ENCODE results near the gene TRIM69.

TRIM69 gene

DNA sequence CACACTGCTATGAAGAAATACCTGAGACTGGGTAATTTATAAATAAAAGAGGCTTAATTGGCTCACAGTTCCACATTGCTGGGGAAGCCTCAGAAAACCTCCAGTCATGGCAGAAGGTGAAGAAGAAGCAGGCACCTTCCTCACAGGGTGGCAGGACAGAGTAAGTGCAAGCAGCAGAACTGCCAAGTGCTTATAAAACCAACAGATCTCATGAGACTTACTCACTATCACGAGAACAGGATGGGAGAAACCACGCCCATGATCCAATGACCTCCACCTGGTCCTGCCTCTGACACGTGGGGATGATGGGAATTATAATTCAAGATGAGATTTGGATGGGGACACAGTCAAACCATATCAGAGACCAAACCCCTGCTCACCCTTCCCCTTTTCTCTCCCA, 75.0 kb downstream of the TRIM69 start:
- no peak for DNase-seq

DNA sequence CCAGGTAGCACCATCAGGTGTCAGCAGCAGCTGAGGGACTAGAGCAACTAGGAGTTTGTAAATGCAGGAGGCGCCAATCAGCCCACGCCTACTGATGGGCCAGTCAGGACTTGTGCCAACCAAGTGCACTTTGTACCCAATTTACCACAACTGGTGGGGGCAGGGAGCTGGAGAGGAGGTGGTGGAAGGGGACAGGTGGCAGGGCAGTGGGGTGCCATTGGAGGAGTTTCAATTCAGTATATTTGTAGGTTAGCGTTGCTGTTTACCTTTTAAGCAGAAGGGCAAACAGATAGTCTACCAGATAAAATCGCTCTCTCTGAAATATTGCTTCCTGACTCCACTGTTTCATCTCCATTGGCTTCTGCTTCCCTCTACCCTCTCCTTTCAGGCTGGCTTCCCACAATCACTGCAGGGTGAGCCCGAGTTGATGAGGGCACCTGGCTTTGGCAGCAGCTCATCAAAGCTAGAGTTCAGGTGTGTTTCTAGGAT, 75.7 kb downstream of the TRIM69 start:
- DNase-seq: no peak

DNA sequence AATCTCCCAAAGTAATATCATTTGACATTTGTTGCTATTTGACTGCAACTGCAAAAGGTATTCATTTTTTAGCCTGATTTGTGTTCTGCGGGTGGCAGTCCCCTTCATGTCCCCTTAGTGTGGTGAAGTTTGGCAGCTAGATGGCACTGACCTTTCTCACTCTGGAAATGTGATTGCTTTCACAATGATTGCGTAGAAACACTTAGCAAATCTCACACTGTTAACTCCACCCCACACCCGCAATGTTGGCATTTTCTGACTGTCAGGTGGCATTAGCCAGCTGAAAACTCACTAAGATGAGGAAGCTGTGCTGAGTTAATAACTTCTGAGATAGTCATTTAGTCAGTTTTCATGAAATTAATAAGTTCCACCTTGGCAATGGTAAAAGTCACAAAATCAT, 76.9 kb downstream of the TRIM69 start:
- DNase-seq: no peak

All from kidney glomerular epithelial cell (primary cell).